K562 (cell line): Measurements from ENCODE around the gene GIGYF1. TPM values are rescaled to one million over a fixed set of nuclear protein-coding genes. Genes with fewer than 3 reads are reported as not detected.
A peak's percentile ranks its signal among the peaks of the same experiment; 100 is the strongest.

Source experiments
- ATF7 ChIP-seq: fragments of 450-650 bp; IDR thresholded peaks from 2 replicates; pipeline ENCODE4 v1.7.1; 2014; ENCODE audit warnings: mild to moderate bottlenecking, moderate library complexity
- CREB3 ChIP-seq: fragments of 450-650 bp; conservative IDR thresholded peaks from 2 replicates; pipeline ENCODE4 v1.6.1; 2016; ENCODE audit warnings: missing genetic modification characterization, low read depth, mild to moderate bottlenecking, missing compliant biosample characterization, moderate library complexity
- CTBP1 ChIP-seq: fragments of 450-650 bp; IDR thresholded peaks from 2 replicates; pipeline ENCODE4 v1.6.1; 2016; ENCODE audit warnings: borderline replicate concordance
- DNMT1 ChIP-seq: fragments of 450-650 bp; IDR thresholded peaks from 2 replicates; pipeline ENCODE4 v1.6.1; 2016; ENCODE audit warnings: antibody characterized with exemption, mild to moderate bottlenecking
- E2F8 ChIP-seq: fragments of 450-650 bp; IDR thresholded peaks from 2 replicates; pipeline ENCODE4 v1.7.1; 2018; ENCODE audit warnings: mild to moderate bottlenecking, low read depth; ENCODE audit not compliant: partially characterized antibody
- ILK ChIP-seq: fragments of 450-650 bp; IDR thresholded peaks from 2 replicates; pipeline ENCODE4 v1.6.1; 2016; ENCODE audit warnings: missing genetic modification characterization, low read depth, mild to moderate bottlenecking, missing compliant biosample characterization, moderate library complexity, borderline replicate concordance
- KLF10 ChIP-seq: fragments of 250-450 bp; sonication (Bioruptor Pico); IDR thresholded peaks from 2 replicates; pipeline ENCODE4 v1.6.1; 2021; ENCODE audit warnings: matching md5 sums
- RBM25 ChIP-seq: fragments of 200-400 bp; formaldehyde crosslinking; IDR thresholded peaks from 2 replicates; pipeline ENCODE4 v1.6.1; 2018; ENCODE audit warnings: low read length, low read depth, moderate library complexity; ENCODE audit not compliant: severe bottlenecking
- SMARCA4 ChIP-seq: fragments of 450-650 bp; IDR thresholded peaks from 2 replicates; pipeline ENCODE4 v1.6.1; 2016
- SNIP1 ChIP-seq: fragments of 450-650 bp; IDR thresholded peaks from 2 replicates; pipeline ENCODE4 v1.7.1; 2017; ENCODE audit warnings: low read depth, mild to moderate bottlenecking
- SRSF3 ChIP-seq: fragments of 200-400 bp; formaldehyde crosslinking; IDR thresholded peaks from 2 replicates; pipeline ENCODE4 v1.6.1; 2016; ENCODE audit warnings: mild to moderate bottlenecking, low read length, moderate library complexity; ENCODE audit not compliant: insufficient read depth
- SUPT5H ChIP-seq: fragments of 450-650 bp; IDR thresholded peaks from 2 replicates; pipeline ENCODE4 v1.6.1; 2016
- ZNF175 ChIP-seq: fragments of 200-800 bp; sonication (Bioruptor generic); IDR thresholded peaks from 2 replicates; pipeline ENCODE4 v1.6.1; 2016; ENCODE audit warnings: low read depth, mild to moderate bottlenecking, missing genetic modification characterization, missing compliant biosample characterization
- ZNF24 ChIP-seq: fragments of 450-650 bp; IDR thresholded peaks from 2 replicates; pipeline ENCODE4 v1.6.1; 2016
- ZNF263 ChIP-seq: sonication (generic); formaldehyde crosslinking; IDR thresholded peaks from 2 replicates; pipeline ENCODE4 v1.8.0; 2022; ENCODE audit warnings: mild to moderate bottlenecking, missing genetic modification reagents, borderline replicate concordance
- polyA plus RNA-seq, 8 experiments: library from polyadenylated mRNA; depleted of rRNA in 4 of 8; stranded (reverse) in 5 of 8; unstranded in 3 of 8; fragments of >200 nt; fragmentation: Nextera tagmentation in 2 of 8; fragmentation: Illumina TruSeq in 1 of 8; extraction: Ambion mirVana in 2 of 8; extraction: Trizol in 1 of 8; gene quantifications; 2 replicates each; pipeline versions ENCODE4 v1.2.1 to v1.2.3, GENCODE V29; 2011 to 2014; ENCODE audit warnings: inconsistent platforms in 1 of 8, missing spikeins in 1 of 8
- total RNA-seq, 7 experiments: library from RNA; depleted of rRNA in 6 of 7; stranded (reverse); fragments of >200 nt in 6 of 7; fragmentation: Illumina TruSeq in 2 of 7; extraction: Trizol in 2 of 7; gene quantifications; 2 replicates each; pipeline versions ENCODE4 v1.2.1 to v1.2.3, GENCODE V29; 2011 to 2021; ENCODE audit warnings: low replicate concordance in 1 of 7
- TF ChIP-seq, protein P1 (sequence below): fragments of 450-650 bp; IDR thresholded peaks from 2 replicates; pipeline ENCODE4 v1.6.1; 2016; ENCODE audit warnings: antibody characterized with exemption
- TF ChIP-seq, protein P2 (sequence below): fragments of 150-350 bp; conservative IDR thresholded peaks from 2 replicates; pipeline ENCODE4 v1.6.1; 2014; ENCODE audit warnings: low read length

Gene GIGYF1
- total and polyA plus RNA-seq, 9 of the 15 experiments (the other 6 are each of a cell fraction or from before 2014, with no cell fraction given): 0.56 to 76.2 (median 16.8) TPM

GRCh38 chr7:100705753-100706671, 12.0 kb upstream of the GIGYF1 start, which contains the start of gene POP7 (continued):
- TF ChIP-seq SNIP1 (no peak), ZNF175 (CRISPR knock-in tag) (no peak), ATF7 (peak; percentile 86), ZNF24 (no peak), CREB3 (no peak), SMARCA4 (peak; percentile 12; the same call in 1 of the 2 replicates), SUPT5H (peak; percentile 97), DNMT1 (no peak), CTBP1 (no peak), SRSF3 (no peak), RBM25 (peak; percentile 87), KLF10 (no peak), ZNF263 (CRISPR knock-in tag) (no peak), ILK (no peak), E2F8 (peak; percentile 33)
- TF ChIP-seq, protein P1, sequence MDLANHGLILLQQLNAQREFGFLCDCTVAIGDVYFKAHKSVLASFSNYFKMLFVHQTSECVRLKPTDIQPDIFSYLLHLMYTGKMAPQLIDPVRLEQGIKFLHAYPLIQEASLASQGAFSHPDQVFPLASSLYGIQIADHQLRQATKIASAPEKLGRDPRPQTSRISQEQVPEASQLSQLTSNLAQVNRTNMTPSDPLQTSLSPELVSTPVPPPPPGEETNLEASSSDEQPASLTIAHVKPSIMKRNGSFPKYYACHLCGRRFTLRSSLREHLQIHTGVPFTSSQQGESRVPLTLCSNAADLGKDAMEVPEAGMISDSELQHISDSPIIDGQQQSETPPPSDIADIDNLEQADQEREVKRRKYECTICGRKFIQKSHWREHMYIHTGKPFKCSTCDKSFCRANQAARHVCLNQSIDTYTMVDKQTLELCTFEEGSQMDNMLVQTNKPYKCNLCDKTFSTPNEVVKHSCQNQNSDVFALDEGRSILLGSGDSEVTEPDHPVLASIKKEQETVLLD: peak; percentile 88; the same call in 1 of the 2 replicates
- TF ChIP-seq, protein P2, sequence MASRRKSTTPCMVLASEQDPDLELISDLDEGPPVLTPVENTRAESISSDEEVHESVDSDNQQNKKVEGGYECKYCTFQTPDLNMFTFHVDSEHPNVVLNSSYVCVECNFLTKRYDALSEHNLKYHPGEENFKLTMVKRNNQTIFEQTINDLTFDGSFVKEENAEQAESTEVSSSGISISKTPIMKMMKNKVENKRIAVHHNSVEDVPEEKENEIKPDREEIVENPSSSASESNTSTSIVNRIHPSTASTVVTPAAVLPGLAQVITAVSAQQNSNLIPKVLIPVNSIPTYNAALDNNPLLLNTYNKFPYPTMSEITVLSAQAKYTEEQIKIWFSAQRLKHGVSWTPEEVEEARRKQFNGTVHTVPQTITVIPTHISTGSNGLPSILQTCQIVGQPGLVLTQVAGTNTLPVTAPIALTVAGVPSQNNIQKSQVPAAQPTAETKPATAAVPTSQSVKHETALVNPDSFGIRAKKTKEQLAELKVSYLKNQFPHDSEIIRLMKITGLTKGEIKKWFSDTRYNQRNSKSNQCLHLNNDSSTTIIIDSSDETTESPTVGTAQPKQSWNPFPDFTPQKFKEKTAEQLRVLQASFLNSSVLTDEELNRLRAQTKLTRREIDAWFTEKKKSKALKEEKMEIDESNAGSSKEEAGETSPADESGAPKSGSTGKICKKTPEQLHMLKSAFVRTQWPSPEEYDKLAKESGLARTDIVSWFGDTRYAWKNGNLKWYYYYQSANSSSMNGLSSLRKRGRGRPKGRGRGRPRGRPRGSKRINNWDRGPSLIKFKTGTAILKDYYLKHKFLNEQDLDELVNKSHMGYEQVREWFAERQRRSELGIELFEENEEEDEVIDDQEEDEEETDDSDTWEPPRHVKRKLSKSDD: peak; percentile 91
